HG03108 (cell line): ENCODE results near the gene PTCD1.
A peak's percentile ranks its signal among the peaks of the same experiment; 100 is the strongest.
"Not testable (repeated sequence)": the region's sequence is repeated elsewhere in the genome, so short reads cannot be mapped to it uniquely, and the experiment has no call there.

Source experiments
- ATAC-seq: cut with Tn5 transposase; IDR thresholded peaks from one replicate; pipeline ENCODE4 v1.9.1; 2021; ENCODE audit warnings: moderate library complexity; ENCODE audit not compliant: unreplicated experiment

PTCD1 gene

DNA sequence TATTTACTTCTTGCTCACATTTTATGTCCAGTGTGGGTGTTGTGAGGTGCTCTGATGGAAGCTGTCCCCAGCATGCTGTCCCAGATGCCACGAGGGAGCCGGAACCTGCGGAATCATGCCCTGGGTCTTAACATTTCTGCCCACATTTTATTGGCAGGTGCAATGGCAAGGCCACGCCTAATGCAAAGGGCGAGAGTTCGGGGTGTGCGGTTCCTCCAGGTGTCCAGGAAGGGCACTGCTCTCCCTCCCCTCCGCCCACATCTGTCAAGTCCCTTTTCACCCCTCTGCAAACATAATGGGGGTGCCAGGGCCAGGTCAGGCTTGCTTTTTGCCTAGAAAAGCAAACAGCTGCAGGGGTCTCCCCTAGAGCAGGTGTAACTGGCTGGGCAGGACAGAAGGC, 46.6 kb downstream of the PTCD1 start:
- no peak for ATAC-seq

DNA sequence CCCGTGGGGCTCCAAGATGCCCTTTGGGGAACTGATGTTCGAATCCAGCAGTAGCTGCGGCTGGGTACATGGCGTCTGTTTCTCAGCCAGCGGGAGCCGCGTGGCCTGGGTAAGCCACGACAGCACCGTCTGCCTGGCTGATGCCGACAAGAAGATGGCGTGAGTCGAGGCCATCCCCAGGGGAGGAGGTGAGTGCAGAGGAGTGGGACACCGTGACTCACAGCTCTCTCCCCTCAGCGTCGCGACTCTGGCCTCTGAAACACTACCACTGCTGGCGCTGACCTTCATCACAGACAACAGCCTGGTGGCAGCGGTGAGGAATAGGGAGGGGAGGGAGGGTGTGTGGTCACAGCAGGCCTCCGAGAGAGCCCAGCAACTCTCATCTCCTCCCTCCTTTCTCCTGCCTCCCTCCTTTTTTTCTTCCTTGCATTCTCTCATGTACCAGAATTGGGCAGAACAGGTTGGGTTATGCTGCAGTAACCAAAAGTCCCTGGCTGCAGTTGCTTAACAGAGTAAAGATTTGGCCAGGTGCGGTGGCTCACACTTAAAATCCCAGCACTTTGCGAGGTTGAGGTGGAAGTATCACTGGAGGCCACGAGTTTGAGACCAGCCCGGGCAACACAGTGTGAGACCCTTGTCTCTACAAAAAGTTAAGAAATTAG, 47.5 kb downstream of the PTCD1 start:
- no peak for ATAC-seq

DNA sequence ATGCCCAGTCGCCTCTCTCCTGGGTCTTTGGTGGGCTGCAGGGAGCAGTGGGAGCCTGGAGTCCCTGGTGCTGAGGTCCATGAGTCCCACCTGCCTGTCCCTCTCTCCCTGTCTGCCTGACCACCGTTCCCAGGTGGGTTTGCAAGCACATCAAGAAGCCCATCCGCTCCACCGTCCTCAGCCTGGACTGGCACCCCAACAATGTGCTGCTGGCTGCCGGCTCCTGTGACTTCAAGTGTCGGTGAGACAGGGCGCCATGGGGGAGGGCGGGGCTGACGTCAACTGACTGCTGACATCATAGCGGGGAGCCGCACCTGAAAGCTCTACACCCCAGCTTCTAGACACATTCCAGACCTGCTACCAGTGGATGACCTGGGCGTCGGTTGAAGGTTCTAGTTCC, 48.8 kb downstream of the PTCD1 start:
- no peak for ATAC-seq

DNA sequence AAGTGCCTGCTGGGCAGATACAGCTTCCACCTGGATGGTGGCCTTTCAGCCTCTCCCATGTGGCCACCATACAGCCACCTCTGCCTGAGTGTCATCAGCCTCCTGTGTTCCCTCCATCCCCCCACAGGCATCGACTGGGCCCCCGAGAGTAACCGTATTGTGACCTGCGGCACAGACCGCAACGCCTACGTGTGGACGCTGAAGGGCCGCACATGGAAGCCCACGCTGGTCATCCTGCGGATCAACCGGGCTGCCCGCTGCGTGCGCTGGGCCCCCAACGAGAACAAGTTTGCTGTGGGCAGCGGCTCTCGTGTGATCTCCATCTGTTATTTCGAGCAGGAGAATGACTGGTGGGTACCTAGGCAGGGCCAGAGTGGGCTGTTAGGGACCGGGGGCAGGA, 50.7 kb downstream of the PTCD1 start:
- ATAC-seq = no peak

DNA sequence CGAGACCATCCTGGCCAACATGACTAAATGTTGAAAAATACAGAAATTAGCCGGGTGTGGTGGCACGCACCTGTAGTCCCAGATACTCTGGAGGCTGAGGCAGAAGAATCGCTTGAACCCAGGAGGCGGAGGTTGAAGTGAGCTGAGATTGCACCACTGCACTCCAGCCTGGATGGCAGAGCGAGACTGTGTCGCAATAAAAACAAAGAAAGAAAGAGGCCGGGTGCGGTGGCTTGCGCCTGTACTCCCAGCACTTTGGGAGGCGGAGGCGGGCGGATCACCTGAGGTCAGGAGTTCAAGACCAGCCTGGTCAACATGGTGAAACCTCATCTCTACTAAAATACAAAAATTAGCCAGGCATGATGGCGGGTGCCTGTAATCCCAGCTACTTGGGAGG, 51.4 kb downstream of the PTCD1 start:
- not testable (repeated sequence) for ATAC-seq

DNA sequence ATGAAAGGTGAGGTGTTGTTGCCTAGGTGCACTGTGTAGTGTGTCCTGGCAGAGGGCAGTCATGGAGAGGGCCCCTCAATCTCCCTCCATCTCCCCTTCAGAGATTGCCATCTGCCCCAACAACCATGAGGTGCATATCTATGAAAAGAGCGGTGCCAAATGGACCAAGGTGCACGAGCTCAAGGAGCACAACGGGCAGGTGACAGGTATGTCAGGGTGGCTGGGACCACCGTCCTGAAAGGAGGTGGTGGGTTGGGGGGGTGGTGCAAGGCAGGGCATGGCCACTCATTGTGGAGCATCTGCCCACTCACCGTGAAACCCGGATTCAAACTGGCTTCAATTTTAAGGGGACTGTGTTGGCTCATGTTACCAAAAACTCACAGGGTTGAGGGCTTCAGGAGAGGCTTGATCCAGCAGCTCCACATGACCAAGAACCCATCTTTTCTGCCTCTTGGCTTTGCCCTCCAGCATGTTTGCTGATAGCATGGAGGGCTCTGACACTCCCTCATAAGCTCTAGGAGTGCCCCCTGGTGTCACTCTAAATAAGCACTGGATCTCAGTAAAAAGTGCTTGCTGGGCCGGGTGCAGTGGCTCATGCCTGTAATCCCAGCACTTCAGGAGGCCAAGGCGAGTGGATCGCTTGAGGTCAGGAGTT, 51.9 kb downstream of the PTCD1 start:
- no peak for ATAC-seq

DNA sequence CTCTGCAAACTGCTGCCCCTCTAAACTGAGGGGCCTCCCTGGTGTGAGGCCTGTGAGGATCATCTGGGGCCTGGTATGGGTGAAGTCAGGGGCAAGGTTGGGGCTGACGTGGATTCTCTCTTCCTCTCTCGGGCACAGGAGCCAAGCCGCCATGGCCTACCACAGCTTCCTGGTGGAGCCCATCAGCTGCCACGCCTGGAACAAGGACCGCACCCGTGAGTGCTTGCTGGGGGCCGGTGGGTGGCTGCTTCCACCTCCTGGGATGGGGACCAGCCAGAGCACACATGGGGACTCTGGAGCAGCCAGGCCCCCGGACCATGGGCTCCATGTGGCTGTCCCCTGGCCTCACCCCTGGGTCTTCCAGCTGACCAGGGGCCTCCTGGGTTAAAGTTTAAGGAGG, 53.0 kb downstream of the PTCD1 start:
- no peak for ATAC-seq

DNA sequence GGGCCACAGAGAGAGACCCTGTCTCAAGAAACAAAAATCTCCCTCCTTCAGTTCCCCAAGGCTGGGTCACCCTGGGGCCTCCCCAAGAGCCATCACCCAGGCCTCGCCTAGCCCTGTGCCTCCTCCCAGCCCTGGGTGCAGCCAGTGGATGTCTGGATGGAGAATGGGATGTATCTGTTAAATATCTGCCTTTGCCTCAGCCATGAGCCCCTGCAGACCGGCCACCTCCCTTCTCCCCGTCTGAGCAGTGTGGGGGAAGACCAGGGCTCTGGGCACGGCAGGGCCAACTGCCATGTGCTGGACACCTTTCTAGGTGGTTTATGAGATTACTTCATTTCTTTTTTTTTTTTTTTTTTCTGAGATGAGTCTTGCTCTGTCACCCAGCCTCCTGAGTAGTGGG, 54.1 kb downstream of the PTCD1 start:
- no peak for ATAC-seq

DNA sequence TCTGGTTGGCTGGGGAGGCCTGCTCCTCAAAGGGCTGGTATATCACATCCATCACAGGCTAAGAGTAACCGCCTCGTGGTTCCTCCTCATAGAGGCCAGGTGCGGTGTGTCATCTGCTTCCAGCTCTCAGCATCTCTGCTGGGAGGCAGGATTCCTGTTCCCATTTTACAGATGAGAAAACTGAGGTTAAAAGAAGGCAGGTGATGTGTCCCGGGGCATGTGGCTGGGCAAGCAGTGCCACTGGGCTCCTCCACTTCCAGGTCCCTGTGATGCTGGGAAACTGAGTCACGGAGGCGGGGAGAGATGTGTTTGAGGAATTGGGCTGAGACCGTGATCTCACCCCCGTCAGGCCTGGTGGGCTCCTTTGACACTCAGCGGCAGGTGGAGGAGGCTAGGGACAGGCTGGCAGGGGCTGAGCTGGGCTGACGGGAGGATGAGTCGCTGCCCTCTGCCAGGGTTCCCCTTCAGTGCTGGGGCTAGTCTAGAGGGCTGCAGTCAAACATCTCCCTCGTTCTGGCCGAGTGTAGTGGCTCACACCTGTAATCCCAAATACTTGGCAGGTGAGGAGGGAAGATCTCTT, 54.7 kb downstream of the PTCD1 start:
- ATAC-seq = no peak

DNA sequence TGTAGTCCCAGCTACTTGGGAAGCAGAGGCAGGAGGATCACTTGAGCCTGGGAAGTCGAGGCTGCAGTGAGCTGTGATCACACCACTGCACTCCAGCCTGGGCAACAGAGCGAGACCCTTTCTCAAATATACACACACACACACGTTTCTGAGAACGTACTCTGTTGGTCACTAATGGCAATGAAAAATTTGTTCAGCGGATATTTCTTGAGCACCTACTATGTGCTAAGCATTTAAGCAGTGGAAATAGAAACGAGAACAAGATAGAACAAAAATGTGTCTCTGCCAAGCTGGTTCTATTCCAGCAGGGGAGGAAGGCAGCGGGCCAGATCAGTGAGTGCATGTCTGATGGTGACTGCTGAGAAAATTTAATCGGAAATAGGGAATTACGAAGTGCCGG, 55.4 kb downstream of the PTCD1 start:
- no peak for ATAC-seq

DNA sequence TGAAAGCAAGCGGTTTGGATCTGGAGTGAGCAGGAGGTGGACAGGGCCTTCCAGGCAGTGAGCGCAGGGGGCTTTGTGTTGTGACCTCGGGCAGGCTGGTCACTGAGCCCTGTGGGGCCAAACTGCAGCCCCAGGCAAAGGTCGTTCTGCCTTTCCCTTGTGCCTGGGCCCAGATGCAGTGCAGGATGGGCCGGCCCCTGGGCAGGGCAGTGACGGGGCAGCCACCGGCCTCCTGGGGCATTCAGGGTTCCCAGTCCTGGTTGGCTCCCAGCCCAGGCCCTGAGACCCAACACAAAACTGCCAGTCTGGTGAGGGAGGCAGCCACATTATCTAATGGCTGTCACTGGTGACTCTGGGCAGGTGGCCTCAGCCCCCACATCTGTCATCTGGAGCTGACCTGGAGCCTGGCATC, 56.9 kb downstream of the PTCD1 start:
- ATAC-seq = no peak

DNA sequence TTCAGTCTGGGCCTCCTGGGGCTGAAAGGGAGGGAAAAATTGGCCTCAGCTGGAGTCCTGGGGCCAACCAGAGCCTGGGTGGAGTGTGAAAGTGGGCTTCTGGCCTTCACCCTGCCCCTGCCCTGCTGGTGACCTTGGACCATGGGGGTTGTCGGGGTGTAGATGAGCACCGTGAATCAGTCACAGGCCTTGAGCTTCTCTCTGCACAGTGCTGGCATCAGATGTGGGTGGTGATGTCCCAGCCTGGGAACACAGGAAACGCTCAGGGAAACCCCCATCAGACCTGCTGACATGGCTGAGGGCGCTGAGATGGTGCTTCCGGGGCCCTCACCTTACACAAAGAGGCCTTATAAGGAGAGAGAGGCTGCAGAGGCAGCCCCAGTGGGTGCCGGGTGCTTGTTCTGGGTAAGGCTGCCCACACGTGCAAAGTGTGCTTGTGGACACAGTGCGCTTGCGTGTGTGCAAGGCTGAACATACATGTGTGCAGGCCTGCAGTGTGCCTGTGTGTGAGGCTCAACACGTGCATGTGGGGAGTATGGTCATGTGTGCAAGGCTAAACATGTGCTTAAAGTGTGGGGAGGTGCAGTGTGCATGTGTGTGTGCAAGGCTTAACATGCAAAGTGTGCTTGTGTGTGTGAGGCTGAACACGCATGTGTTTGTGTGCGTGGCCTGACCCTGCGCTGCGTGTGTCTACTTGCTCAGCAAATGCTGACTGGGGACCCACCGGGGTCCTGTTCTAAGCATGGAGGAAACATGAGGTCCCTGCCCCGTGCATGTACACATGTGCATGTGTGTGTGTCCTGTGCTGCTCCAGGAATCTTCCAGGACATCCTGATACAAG, 57.6 kb downstream of the PTCD1 start:
- ATAC-seq = peak; percentile 69

DNA sequence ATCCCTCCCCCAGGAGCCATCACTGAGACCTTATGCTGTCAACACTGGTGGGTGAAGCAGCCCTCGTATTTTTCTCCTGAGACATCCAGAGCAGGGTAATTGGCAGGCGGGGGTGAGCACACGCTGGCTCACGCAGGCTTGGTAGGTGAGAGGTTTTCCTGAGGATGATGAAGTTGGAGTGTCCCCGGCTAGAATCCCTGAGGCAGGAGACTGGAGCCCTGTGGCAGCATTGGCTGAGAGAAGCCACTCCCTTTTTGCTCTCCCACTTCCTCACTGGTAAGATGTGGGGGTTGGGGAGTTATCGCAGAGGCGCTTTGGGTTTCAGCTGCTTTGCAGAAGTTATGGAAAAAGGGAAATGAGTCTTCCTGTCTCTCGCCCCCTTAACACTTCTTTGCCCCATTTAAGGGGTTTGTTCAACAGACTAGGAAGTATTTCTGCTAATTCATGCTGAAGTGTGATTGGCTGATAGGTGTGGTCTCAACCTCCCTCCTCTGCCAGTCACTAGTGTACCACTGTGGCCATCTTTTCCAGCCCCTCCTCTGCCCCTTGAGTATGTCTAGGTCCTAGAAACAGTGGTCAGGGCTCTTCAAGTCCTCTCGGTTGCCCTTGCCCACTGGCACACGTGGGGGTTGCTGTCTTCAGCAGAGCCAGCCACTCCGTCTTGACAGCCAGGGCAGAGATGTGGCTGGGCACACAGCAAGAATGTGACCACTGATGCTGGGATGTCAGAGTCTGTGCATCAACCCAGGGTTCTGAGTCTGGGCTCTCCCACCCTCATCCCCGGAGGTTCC, 58.4 kb downstream of the PTCD1 start:
- ATAC-seq = peak; percentile 39

DNA sequence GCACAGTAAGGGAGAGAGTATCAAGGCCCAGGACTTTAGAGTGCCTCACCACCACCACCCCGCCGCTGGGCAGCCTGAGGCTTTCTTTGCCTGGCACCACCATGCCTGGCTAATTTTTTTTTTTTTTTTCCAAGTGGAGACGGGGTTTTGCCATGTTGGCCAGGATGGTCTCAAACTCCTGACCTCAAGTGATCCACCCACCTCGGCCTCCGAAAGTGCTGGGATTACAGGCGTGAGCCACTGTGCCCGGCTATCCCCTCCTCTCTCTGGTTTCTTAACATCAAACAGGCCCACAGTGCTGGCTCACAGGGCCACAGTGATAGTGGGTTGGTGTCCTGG, 58.9 kb downstream of the PTCD1 start:
- not testable (repeated sequence) for ATAC-seq

DNA sequence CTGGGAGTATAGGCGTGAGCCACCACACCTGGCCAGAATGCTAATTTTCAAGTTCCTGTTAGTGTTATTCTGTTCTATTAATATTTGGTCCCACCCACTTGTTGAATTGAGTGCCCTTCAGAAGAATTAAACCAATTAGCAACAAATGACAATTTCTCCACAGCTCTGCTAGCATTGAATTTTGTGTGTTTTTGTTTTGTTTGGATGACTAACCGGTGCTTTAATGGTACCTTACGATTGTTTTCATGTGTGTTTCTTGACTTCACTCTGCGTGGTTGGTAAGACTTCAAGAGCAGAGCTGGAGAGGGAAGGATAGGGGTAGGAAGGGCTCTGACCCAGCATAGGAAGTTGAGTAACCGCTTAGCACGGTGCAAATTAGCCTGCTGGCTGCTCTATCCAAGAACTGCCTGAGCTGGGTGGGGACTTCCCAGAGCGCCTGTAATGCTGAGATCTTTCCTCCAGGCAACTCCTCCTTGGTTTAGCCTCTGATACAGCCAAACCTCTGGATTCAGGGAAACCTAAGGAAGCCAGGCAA, 59.5 kb downstream of the PTCD1 start:
- no peak for ATAC-seq

DNA sequence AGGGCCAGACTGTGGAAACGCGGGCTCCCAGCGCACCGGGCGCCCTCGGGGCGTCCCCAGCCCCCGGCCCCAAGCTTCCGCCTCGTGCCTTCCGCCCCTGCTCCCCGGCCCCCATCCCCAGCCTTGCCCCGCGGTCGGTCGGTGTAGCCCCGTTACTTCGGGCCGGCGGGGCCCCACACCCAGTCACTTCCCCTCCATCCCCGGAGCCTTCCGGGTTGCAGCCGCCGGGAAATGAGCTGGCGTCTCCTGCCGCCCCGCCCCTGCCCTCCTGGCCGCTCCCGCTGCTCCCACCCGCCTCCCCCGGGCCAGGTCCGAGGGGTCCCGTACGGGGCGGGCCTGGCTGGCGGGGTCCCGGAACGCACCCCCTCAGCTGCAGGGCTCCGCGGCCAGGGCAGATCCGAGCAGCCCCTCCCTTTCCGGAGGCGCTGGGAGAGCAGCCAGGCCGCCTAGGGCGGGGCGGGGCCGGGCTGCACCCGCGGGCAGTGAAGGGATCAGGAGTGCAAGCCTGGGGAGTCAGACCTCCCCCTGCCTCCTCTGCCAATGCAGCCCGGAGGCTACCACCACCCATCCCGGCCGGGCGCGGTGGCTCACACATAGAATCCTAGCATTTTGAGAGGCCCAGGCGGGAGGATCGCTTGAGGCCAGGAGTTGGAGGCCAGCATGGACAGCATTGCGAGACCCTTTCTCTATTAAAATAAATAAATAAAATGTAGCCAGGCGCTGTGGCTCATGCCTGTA, 63.4 kb downstream of the PTCD1 start:
- ATAC-seq = peak; percentile 42

DNA sequence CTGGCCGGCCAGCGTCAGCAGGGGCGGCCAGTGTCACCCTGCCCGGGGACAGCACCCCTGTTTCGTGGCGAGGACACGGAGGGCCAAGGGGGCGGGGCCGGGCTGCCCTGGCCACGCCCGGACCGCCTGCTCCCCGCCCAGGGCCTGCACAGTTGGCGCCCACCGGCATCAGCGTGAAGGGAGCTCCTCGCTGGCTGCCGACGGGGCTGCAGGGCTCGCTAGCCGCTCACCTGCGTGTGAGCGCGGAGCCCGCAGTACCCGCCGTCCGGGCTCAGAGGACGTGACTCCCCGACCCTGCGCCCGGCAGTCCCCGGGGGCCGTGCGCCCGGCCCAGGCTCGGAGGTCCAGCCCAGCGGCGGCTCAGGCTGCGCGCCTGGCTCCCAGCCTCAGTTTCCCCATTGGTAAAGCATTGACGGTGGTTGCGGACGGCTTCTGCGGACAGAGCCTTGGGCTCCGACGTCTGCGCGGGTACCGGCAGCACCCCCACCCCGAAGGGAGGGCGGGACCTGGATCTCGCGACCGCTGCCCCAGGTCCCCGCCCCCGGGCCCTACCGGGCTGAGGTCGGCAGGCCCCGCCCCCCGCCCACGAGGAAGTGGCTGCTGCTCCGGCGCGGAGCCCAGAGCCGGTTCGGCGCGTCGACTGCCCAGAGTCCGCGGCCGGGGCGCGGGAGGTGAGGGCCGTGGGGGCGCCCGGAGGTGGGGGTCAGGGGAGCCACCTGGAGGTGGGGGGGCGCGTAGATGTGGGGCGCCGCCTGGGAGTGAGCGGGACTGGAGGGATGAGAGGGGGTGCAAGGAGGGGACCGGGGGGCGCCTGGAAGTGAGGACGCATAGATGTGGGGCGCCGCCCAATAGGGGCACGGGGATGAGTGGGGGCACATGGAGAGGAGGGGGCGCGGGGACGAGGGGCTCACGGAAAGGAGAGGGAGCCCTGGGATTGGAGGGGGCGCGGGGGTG, 64.2 kb downstream of the PTCD1 start, which contains the start of gene ARPC1B:
Gene ARPC1B, plus strand, starts transcription at position 620 of the 954 bp plus-strand sequence. CDS start 10,985 bp downstream, outside the sequence.
- ATAC-seq = peak; percentile 50
